ENCODE measurements around the gene WDR5B.
A peak's percentile ranks its signal among the peaks of the same experiment; 100 is the strongest.
"Not testable (repeated sequence)": the region's sequence is repeated elsewhere in the genome, so short reads cannot be mapped to it uniquely, and the experiment has no call there.

The WDR5B gene

GRCh38 chr3:122415762-122416654 lies at the start of gene WDR5B:
Gene WDR5B (minus strand): TSS chr3:122416062. CDS start chr3:122415528, 534 bp downstream.
- peak; percentile 98 for DNase-seq (ENCODE audit: low read depth)

GRCh38 chr3:122464659-122465058 lies 48.8 kb upstream of the WDR5B start:
- no peak for DNase-seq (ENCODE audit: low read depth)

- DNase-seq (ENCODE audit: low read depth) = no peak
These were observed 46.5 kb upstream of the WDR5B start for GRCh38 chr3:122462406-122462805.

- DNase-seq (ENCODE audit: low read depth) = no peak
These were observed 45.9 kb upstream of the WDR5B start for GRCh38 chr3:122461806-122462205.

GRCh38 chr3:122458992-122459391 lies 43.1 kb upstream of the WDR5B start:
- DNase-seq (ENCODE audit: low read depth) = peak; percentile 69

- DNase-seq (ENCODE audit: low read depth) = no peak
These were observed 41.8 kb upstream of the WDR5B start for GRCh38 chr3:122457706-122458105.

GRCh38 chr3:122456074-122456473 lies 40.2 kb upstream of the WDR5B start:
- DNase-seq (ENCODE audit: low read depth) = no peak

- no peak for DNase-seq (ENCODE audit: low read depth)
These were observed 35.5 kb upstream of the WDR5B start for GRCh38 chr3:122451371-122451770.

GRCh38 chr3:122448218-122448617 lies 32.4 kb upstream of the WDR5B start:
- DNase-seq (ENCODE audit: low read depth) = not testable (repeated sequence)

GRCh38 chr3:122444491-122444887 lies 28.6 kb upstream of the WDR5B start:
- DNase-seq (ENCODE audit: low read depth) = not testable (repeated sequence)

- DNase-seq (ENCODE audit: low read depth) = not testable (repeated sequence)
These were observed 28.1 kb upstream of the WDR5B start for GRCh38 chr3:122443762-122444490.

- DNase-seq (ENCODE audit: low read depth) = no peak
These were observed 27.2 kb upstream of the WDR5B start for GRCh38 chr3:122443090-122443489.

GRCh38 chr3:122435950-122436349 lies 20.1 kb upstream of the WDR5B start:
- DNase-seq (ENCODE audit: low read depth) = no peak

GRCh38 chr3:122430371-122430770 lies 14.5 kb upstream of the WDR5B start:
- no peak for DNase-seq (ENCODE audit: low read depth)

- peak; percentile 38 for DNase-seq (ENCODE audit: low read depth)
These were observed 12.1 kb upstream of the WDR5B start for GRCh38 chr3:122427857-122428471.

- no peak for DNase-seq (ENCODE audit: low read depth)
These were observed 6.0 kb upstream of the WDR5B start for GRCh38 chr3:122421836-122422235.

GRCh38 chr3:122421101-122421500 lies 5.2 kb upstream of the WDR5B start:
- DNase-seq (ENCODE audit: low read depth) = no peak

GRCh38 chr3:122416966-122417365 lies 1.1 kb upstream of the WDR5B start:
- peak; percentile 13 for DNase-seq (ENCODE audit: low read depth)

GRCh38 chr3:122415104-122415744 lies 638 bp downstream of the WDR5B start:
- DNase-seq (ENCODE audit: low read depth) = peak; percentile 63

GRCh38 chr3:122414391-122414790 lies 1.5 kb downstream of the WDR5B start:
- DNase-seq (ENCODE audit: low read depth) = no peak

- DNase-seq (ENCODE audit: low read depth) = no peak
These were observed 5.2 kb downstream of the WDR5B start for GRCh38 chr3:122410639-122411038.

GRCh38 chr3:122410111-122410510 lies 5.8 kb downstream of the WDR5B start:
- no peak for DNase-seq (ENCODE audit: low read depth)
